AG08396 (cell line): ENCODE data around the gene METTL21A.

Source experiments
- DNase-seq: peaks from one replicate; pipeline ENCODE4 v3.0.0; 2012; ENCODE audit warnings: low spot score, mixed read lengths

Gene METTL21A

DNA sequence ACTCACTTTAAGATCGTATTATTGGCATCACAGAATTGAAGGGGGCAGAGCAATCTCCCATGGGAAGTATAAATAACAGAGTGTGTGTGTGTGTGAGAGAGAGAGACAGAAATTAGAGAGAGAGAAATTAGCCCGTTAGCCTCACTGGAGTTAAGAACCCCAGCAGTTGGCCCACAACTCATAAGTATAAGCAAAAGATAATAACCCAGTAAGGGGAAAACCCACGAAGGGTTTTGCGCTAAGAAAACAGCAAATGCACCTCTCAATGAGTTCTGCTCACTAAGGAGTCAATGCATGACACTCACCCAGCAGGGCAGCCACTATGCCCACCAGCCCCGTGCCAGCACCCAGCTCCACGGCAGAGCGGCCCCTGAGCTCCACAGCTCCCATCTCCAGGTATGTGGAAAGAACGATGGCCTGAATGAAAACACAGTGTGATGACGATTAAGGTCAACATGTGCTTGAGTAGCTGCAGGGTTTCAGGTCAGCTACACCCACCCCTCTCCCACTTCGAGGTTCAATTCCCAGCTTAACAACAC, 3.6 kb downstream of the METTL21A start:
- DNase-seq, result no peak

GRCh38 chr2:207619764-207620203, 5.4 kb downstream of the METTL21A start:
- no peak for DNase-seq

- peak; percentile 83 for DNase-seq
Measured at GRCh38 chr2:207617011-207617671, 8.1 kb downstream of the METTL21A start.

GRCh38 chr2:207616185-207616584, 9.0 kb downstream of the METTL21A start:
- peak; percentile 36 for DNase-seq

GRCh38 chr2:207614824-207615223, 10.4 kb downstream of the METTL21A start:
- no peak for DNase-seq

DNA sequence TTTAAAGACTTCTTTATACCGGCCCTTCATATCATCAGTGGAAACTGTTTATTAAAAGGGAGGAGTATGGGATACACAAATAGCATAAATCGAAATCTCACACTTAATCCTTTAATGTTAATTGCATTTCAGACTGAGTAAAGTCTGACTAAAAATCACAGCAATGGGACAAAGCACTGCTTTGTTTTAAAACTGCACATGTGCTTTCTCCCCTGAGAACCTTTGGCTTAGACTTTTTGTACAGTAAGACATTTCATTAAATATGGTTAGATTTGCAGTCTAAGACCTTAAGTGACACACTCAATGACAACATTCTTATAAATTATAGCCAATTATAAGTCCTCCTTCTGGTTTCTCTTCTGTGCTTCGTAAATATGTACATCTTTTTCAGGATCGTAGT, 12.5 kb downstream of the METTL21A start:
- DNase-seq, result no peak

GRCh38 chr2:207606829-207607228, 18.4 kb downstream of the METTL21A start:
- DNase-seq, result no peak

GRCh38 chr2:207606399-207606798, 18.8 kb downstream of the METTL21A start:
- no peak for DNase-seq

GRCh38 chr2:207603486-207603885, 21.7 kb downstream of the METTL21A start:
- no peak for DNase-seq

DNA sequence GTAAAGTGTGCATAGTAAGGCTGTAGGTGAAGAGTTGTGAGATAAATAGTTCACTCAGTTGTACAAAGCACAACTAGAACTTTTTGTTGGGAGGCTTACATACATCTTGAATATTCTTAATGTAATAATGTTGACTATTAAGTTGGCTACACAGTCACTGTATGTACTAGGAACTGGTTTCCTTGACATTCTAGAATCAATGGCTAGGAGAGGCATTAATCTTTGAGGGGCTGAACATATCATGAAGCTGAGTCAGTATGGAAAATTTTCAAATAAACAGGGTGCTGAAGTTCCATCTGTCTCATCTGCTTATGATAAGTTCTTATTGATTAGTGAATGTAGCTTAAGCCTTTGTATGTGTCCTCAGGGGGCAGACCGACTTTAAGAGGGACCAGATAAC, 23.4 kb downstream of the METTL21A start:
- DNase-seq, result no peak

DNA sequence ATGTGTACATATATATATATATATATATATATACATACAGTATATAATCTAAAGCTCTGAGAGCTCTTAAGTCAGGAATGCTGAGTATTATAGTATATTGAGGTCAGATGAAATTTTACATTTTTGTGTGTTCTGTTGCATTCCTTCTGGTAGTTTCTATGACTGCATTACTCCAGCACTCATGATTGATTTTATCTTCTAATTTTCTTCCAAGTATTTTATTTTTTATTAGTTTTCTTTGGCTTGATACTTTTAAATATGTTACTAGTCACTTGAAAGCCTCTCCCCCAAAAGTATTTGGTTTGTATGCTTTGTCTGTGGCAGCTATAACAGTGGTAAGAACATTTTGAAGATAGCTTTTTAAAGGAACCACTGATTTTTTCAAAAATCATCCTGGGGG, 25.0 kb downstream of the METTL21A start:
- DNase-seq, result no peak

- no peak for DNase-seq
Measured at GRCh38 chr2:207599636-207600035, 25.6 kb downstream of the METTL21A start.

DNA sequence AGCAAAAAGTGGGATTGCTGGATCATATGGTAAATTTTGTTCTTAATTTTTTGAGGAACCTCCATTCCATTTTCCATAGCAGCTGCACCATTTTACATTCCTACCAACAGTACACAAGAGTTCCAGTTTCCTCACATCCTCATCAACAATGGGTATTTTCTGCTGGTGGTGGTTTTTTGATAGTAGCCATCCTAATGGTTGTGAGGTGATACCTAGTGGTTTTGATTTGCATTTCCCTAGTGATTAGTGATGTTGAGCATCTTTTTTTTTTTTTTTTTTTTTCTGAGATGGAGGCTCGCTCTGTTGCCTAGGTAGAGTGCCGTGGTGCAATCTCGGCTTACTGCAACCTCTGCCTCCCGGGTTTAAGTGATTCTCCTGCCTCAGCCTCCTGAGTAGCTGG, 30.5 kb downstream of the METTL21A start:
- DNase-seq, result no peak

GRCh38 chr2:207594264-207594663, 30.9 kb downstream of the METTL21A start:
- DNase-seq, result no peak

DNA sequence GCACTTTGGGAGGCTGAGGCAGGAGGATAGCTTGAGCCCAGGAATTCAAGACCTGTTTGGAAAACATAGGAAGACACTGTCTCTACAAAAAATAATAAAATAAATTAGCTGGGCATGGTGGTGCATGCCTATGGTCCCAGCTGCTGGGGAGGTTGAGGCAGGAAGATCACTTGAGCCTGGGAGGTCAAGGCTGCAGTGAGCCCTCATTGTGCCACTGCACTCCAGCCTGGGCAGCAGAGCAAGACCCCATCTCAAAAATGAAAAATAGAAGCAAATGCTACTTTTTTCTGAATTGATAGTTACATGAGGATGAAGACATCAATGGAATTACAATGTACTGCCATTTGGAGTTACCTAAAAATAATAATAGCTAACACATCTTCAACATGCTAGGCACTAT, 31.9 kb downstream of the METTL21A start:
- DNase-seq, result no peak

- DNase-seq, result no peak
Measured at GRCh38 chr2:207589143-207589542, 36.1 kb downstream of the METTL21A start.

- DNase-seq, result no peak
Measured at GRCh38 chr2:207587305-207587704, 37.9 kb downstream of the METTL21A start.

GRCh38 chr2:207584952-207585351, 40.2 kb downstream of the METTL21A start:
- no peak for DNase-seq

GRCh38 chr2:207571370-207571769, 53.8 kb downstream of the METTL21A start:
- no peak for DNase-seq

- no peak for DNase-seq
Measured at GRCh38 chr2:207567671-207568070, 57.5 kb downstream of the METTL21A start.

DNA sequence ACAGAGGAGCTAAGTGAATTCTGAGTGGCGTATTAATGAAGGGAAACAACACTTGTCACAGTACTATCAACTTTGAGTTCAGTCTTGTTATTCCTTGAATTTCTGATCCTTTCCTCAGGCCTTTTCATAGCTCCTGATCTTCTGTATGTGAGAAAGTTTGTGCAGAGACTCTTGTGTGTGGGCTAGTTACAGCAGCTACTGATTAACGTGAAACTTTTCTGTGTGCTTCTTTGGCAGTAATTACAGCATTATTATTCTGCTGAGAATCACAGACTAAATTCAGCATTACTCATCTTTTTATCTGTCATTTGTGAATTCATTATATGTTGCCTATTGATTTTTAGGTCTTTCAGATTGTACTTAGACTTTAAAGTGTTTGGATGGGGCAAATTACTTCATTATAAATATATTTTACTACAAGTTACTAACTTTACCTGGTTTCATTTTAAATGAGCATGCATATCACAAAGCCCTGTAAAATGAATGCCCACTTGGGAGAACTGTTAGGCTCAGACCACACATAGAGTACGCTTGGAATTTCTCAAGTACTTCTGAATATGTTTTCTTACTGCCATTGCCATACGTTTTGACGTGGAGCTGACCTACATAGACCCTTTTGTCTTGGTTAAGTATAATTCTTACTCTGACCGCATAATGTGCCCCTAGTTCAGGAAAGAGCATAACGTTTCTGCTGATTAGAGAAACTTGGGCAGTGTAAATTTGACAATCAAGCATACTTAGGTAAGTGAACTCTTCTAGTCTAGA, 59.3 kb downstream of the METTL21A start:
- no peak for DNase-seq
